ENCODE results near the gene PRDM12.
"Not testable (repeated sequence)": the region's sequence is repeated elsewhere in the genome, so short reads cannot be mapped to it uniquely, and the experiment has no call there.

Gene PRDM12

DNA sequence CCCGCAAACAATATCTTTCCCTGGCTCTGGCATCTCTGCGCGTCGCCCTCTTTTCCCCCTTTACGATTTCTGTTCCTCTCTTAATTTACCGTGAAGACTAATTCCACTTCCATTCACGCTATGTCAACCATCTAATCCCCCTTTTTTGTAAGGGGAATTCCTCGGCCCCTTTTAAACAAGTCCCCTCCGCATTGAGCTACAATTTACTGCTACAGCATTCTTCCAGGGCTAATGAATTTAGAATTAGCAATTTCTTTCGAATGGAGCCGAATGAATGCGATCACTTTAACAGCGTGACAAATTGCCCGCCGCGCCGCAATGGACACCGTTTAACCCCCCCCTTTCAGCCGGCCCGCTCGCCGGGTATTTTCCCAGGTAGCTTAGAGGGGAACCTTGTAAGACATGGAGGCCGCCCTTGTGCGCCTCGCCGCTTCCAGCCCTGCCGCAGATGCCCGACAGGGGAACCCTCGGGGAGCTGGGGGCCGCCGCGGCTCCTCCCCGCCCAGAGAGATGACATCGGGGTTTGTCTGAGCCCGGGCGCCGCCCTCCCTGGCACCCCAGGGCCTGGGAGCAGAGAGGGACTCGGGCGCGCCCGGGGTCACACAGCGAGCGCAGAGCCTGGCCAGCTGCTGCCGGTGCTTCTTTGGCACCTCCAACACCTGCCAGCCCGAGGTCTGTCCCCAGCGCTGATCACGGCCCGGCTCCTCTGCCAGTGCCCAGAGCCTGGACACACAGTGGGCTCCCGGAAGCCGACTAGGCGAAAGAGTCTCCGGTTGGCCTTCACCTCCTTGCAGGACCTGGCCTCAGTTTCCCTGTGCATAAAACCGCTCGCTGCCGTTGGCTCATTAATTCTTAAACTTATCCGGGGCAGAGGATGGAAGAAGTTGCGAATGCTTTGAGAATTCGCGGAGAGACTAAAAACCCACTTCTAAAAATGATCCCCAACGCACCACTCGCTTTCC, 1.3 kb downstream of the PRDM12 start:
- no peak for DNase-seq

GRCh38 chr9:130666393-130667119, 2.2 kb downstream of the PRDM12 start:
- DNase-seq: no peak

DNA sequence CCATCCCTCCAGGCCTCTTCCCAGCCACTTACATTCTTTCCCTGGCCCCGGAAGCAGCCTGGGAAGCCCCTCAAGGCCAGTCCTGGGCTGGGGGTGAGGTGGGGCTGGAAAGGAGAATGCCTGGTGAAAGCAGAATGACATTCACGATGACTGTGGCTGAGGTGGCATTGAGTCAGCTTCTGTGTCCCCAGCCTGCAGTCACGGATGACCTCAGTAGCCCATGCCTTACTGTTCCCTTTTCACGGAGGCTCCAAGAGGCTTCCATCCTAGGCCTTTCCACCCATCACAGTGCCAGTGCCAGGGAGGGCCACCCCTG, 2.7 kb downstream of the PRDM12 start:
- no peak for DNase-seq

DNA sequence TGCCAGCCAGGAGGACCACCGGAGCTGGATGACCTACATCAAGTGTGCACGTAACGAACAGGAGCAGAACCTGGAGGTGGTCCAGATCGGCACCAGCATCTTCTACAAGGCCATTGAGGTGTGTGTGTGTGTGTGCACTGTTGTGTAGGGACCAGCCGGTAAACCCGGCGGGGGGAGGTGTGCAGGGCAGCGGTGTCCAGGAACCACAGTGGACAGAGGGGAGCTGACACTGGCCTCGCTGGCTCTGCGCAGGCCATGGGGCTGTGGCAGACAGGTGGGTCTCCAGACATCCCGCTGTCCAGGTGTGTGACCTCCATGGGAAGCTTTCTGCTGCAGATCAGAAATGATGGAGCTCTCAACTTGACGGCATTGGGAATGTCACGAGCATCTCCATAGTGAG, 3.8 kb downstream of the PRDM12 start:
- no peak for DNase-seq

GRCh38 chr9:130668659-130669058, 4.3 kb downstream of the PRDM12 start:
- no peak for DNase-seq

- DNase-seq: no peak
Observed at GRCh38 chr9:130669965-130670364, 5.6 kb downstream of the PRDM12 start.

DNA sequence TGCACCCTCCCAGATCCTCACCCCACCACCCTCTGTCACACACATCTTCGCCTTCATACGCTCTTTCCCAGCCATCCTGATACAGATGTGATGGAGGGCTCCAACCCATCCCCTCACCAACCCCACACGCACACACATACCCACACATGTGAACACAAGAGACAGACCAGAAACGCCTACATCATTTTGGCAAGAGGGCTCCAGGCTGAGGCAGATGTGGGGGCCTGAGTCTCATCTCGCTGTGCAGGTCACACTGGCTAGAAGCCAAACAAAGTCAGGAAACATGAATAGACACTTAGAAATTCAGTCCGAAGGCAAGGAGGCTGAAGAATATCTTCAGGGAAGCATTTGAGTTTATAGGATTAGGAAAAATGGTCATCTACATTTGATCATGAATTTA, 6.2 kb downstream of the PRDM12 start:
- DNase-seq: no peak

GRCh38 chr9:130672466-130672865, 8.1 kb downstream of the PRDM12 start:
- no peak for DNase-seq

DNA sequence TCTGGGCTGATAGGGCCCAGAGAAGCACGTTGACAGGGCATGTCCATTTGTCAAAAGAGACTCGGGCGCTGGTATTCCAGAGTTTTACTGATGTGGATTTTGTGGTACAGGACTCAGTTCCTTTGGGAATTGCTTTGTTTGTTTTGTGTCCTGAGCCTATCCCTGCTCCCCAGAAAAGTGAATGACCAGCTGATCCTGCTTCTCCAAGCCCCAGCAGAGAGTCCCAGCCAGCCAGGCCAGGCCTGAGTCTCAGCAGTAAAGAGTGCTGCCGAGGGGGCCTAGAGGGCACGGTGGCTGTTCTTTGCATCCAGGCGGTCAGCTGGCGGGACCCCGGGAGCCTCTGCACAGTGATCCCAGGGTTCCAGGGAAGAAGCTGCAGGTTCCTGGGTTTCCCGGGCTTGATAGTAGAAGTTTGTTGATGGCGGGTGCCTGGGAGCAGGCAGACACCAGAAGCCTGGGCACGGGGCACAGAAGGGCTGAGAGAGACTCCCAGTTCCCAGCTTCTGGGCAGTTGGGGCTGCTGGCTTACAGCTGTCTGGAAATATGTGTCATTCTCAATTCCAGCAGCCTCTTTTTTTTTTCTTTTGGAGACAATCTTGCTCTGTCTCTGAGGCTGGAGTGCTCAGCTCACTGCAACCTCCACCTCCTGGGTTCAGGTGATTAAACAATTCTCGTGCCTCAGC, 8.7 kb downstream of the PRDM12 start:
- DNase-seq: no peak

DNA sequence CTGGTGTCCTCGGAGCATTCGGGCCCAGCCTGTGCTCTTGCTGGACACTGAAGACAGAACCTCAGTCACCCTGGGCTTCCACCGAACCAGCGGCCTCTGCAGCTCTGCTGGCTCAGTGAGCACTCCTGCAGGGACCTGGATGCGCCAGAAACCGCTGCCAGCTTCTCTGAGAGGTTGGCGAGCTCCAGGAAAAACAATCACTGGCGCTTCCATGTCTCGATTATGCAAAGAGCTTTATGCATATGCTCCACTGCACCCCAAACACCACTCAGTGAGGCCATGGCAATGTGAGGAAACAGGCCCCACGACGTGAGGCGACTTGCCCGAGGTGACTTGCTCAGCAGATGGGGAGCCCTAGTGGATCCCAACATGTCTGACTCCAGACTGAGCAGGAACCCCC, 11.0 kb downstream of the PRDM12 start:
- DNase-seq: no peak

GRCh38 chr9:130677252-130677651, 12.9 kb downstream of the PRDM12 start:
- DNase-seq: no peak

GRCh38 chr9:130680836-130681768, 16.7 kb downstream of the PRDM12 start:
- peak; percentile 94 for DNase-seq

DNA sequence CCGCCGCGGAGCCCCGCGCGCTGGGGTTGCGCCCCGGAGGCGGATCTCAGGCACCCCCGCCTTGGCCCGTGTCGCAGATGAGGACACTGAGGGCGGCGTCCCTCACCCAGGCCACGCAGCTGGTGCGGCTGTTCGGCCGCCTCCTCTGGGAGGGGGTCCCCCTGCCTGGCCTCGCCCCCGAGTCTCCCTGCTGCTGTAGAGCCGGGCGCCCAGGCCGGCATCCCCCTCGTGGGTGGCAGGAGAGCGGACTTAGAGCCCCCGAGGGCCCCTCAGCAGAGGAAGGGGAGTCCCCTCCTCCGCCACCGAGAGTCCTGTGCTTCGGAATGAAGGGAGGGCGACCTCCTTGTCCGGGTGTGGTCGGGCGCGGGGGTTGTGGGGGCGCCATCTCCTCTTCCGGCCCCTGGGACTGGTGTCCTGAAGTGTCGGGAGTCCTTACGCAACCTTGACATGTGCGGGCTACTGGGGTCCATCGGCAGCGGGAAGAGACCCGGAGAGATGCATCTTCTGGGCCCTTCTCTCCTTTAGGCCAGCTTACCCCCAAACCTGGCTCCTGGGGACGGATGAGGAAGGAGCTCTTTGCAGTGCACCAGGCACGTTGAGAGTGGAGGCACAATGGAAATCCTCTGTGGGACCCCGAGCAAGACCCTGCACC, 17.5 kb downstream of the PRDM12 start:
- no peak for DNase-seq

DNA sequence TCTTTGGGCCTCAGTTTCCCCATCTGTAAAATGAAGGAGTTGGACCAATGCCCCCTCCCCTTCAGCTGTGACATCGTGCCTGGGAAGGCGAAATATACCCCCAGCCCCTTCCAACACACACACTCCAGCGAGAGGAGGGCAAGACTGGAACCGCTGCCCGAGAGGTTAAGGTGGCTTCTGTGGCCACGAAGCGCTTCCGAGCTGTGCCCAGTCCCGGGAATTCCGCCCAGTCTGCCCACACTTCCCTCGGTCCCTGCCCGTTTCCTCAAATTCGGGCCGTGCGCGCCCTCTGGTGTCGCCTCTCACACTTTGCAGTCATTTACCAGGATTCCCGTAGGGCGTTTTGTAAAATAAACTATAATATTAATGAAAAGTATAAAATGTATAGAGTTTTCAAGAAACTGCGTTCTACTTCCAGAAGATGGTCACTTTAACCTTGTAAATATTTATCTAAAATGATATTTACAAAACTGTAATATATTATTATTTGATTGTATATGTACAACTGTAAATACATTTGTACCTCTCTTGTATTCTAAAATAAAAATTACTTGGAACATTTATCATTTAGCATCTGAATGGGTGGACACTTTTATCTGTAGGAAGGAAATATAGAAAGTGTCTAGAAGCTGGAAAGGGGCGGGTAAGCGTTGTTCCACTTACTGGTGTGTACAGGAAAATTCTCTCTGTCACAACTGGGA, 18.2 kb downstream of the PRDM12 start:
- DNase-seq: peak; percentile 79

DNA sequence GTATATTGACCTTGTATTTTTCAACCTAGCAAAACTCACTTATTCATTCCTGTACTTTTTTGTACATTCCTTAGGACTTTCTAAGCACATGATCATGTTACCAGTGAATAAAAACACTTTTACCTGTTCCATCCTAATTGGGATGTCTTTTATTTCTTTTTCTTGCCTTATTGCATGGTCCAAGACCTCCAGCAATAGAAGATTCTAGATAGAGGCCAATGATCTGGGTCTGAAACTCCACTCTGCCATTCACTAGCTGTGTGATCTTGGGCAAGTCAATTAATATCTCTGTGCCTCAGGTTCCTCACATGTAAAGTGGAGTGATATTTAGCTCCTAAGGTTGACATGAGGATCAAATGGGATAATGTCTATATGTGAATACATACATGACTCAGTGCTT, 20.7 kb downstream of the PRDM12 start:
- no peak for DNase-seq

DNA sequence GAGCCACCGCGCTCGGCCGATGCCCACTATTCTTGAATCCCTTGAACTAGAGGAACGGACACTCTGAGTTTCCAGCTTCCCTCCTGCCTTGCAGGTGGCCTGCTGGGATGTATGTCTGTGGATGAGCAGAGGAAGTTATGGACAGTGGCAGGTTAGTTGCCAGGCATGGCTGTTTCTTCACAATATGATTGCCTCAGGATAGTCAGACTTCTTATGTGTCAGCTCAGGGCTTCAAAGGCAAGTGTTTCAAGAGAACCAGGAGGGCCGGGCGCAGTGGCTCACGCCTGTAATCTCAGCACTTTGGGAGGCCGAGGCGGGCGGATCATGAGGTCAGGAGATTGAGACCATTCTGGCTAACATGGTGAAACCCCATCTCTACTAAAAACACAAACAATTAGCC, 21.6 kb downstream of the PRDM12 start:
- DNase-seq: not testable (repeated sequence)

DNA sequence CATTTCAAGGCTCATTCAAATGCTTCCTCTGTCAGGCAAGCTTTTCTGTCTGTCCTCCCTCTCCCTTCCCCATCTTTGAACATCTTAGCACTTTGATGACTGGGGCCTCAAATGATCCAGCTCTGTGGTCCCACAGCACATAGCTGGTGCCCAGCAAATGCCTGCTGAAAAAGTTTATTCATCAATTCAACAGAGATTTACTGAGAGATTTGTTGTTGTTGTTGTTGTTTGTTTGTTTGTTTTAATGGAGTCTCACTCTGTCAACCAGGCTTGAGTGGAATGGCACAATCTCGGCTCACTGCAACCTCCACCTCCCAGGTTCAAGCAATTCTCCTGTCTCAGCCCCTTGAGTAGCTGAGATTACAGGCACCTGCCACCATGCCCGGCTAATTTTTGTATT, 23.2 kb downstream of the PRDM12 start:
- no peak for DNase-seq

GRCh38 chr9:130688072-130688471, 23.7 kb downstream of the PRDM12 start:
- DNase-seq: no peak

DNA sequence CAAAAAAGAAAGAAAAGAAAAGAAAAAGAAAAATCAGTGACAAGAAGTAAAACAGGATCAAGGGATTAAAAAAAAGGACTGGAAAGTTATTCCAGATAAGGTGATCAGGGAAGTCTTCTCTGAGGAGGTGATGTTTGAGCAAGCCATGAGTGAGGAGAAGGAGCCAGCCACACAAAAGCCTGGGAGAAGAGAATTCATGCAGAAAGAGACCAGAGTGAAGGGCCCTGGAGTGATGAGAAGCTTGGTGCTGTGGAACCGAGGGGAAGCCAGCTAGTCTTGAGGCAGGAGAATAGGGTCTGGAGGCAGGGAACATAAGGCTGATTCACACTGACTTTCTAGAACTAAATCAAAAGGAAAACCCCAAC, 25.2 kb downstream of the PRDM12 start:
- no peak for DNase-seq

DNA sequence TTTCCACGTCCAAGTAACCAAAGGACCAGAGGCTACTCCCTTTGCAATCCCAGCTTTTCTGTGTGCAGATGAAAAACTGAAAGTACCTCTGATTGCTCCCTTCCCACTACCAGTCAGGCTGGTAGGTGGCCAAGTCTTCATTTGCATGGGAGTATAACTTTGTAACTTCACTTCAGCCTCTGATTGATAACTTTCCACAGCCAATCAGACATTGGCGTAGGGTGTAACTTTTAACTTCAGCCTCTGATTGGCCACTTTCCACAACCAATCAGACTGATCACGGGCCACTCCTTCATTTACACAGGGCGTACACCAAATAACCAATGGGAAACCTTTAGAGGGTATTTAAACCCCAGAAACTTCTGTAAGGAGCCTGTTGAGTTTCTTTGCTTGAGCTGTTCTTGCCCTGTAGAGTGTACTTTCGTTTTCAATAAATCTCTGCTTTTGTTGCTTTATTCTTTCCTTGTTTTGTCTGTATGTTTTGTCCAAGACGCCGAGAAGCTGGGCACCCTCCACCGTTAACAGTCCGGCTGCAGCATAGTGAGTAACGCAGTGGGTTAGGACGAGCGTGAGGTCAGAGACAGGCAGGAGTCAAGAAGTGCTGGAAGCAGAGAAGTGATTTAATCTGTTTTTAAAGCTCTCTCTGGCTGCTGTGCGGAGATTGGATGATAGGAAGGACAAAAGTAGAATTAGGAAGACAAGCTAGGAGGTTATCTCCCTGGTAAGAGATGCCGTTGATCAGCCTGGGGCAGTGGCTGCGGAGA, 25.7 kb downstream of the PRDM12 start:
- peak; percentile 62 for DNase-seq

- DNase-seq: peak; percentile 96
Observed at GRCh38 chr9:130692321-130692720, 27.9 kb downstream of the PRDM12 start.

Measured in islet precursor cell (in vitro differentiated cells).